Body of pancreas (tissue), 4 donors: ENCODE measurements around the gene PTPRF.

Experiments used
- POLR2A ChIP-seq, 3 donors: fragments of 450-650 bp; IDR thresholded peaks; one replicate each; pipeline ENCODE4 v1.6.1; 2016; ENCODE audit warnings: antibody characterized with exemption in 3 of 3, mild to moderate bottlenecking in 2 of 3
- TF ChIP-seq, protein P1 (sequence below), 7 experiments: fragments of 450-650 bp in 4 of 7; fragments of 200-600 bp in 3 of 7; sonication (generic) in 3 of 7; IDR thresholded peaks; one replicate each; pipeline ENCODE4 v1.5.1; 2016 to 2019; ENCODE audit warnings: antibody characterized with exemption in 7 of 7

DNA sequence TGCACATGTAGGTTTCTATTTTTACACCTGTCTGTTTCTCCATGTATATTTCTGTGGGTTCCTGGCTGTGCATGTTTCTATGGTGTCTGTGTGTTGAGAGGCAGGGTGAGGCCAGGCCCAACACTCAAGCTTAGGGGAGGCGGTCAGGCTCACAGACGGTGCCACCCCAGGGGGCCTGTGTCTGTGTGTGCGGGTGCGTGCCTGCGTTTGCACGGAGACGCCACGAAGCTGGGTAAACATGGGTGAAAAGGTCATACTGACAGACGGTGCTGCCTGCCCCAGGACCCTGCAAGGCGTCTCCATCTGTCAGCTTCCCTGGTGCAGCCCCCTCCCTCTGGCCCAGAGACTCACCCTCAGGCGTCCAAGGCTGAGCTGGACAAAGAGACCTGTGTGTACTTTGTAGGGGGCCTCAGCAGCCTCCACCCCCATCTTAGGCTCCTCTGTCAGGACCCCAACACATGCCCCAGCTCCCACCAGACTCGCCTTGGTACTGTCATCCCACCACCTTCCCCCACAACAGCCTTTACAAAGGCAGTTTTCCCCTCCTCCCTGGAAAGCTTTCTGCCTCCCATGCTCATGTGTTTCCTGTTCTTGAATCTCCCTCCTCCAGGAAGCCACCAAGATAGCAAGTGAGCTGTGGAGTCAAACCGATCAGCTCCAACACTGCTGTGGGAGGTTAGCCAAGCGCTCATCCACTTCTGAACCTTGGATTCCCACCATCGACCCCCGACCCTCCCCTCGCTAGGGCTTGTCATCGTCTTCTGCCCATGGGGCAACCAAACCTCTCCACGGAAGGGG is 34.1 kb downstream of the PTPRF start:
- TF ChIP-seq, protein P1, sequence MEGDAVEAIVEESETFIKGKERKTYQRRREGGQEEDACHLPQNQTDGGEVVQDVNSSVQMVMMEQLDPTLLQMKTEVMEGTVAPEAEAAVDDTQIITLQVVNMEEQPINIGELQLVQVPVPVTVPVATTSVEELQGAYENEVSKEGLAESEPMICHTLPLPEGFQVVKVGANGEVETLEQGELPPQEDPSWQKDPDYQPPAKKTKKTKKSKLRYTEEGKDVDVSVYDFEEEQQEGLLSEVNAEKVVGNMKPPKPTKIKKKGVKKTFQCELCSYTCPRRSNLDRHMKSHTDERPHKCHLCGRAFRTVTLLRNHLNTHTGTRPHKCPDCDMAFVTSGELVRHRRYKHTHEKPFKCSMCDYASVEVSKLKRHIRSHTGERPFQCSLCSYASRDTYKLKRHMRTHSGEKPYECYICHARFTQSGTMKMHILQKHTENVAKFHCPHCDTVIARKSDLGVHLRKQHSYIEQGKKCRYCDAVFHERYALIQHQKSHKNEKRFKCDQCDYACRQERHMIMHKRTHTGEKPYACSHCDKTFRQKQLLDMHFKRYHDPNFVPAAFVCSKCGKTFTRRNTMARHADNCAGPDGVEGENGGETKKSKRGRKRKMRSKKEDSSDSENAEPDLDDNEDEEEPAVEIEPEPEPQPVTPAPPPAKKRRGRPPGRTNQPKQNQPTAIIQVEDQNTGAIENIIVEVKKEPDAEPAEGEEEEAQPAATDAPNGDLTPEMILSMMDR (IDR thresholded peaks at IDR 0.05): no peak
- no peak for TF ChIP-seq POLR2A (IDR thresholded peaks at IDR 0.05)
